HFF-Myc (cell line): ENCODE results near the gene UQCRH.
"Not testable (repeated sequence)": the region's sequence is repeated elsewhere in the genome, so short reads cannot be mapped to it uniquely, and the experiment has no call there.

Source experiments
- DNase-seq: peaks from one replicate; pipeline ENCODE4 v3.0.0-alpha.2; 2011; ENCODE audit warnings: low read depth; ENCODE audit errors: extremely low read depth
- H3K4me3 ChIP-seq: replicated peaks from 2 replicates; pipeline ENCODE4 v1.5.1; 2011; ENCODE audit warnings: low read depth, mild to moderate bottlenecking, control low read depth, low read length
- CTCF ChIP-seq: IDR thresholded peaks from 2 replicates; pipeline ENCODE4 v1.5.1; 2012; ENCODE audit warnings: mild to moderate bottlenecking, low read depth, low read length, control low read depth; ENCODE audit errors: missing control alignments

Gene UQCRH

DNA sequence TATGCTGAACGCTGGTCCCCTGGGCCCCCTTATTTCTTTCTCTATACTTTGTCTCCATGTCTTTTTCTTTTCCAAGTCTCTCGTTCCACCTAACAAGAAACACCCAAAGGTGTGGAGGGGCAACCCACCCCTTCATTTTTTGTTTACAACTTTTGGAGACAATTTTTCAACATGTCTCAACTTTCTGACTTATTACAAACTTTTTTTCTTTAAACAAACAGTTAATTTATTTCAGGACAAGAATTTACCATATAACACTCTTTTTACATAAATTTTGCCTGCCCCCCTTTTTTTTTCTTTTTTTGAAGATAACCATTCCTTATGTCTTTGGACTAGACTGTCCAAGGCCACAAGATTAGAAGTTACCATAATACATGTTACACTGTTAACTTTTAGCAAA lies 26.9 kb downstream of the UQCRH start:
- not testable (repeated sequence) for DNase-seq, H3K4me3 ChIP-seq

- not testable (repeated sequence) for H3K4me3 ChIP-seq, DNase-seq
Measured at GRCh38 chr1:46331786-46332540, 28.5 kb downstream of the UQCRH start.

DNA sequence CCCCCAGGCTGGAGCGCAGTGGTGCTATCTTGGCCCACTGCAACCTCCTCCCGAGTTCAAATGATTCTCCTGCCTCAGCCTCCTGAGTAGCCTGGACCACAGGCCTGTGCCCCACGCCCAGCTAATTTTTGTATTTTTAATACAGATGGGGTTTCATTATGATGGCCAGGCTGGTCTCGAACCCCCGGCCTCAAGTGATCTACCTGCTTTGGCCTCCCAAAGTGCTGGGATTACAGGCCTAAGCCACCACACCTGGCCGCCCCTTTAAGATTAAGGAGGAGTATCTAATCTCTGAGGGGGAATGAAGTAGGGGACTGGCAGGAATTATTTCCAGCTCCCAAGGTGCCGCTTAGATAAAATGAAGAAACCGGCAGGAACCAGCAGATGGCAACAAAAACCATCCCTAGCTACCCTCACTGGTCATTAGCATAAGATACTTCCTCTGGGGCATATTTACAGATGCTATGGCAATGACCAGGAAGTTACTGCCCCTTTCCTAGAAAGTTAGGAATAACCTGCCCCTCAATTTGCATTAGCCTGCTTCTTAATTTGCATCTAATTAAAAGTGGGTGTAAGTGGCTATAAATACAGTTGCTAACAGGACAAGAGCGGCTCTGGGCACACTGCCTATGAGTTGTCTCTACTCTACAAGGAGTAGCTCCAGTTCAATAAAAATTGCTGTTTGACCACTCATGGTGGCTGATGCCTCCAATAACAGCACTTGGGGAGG lies 30.0 kb downstream of the UQCRH start:
- peak; percentile 41 for TF ChIP-seq CTCF
- H3K4me3 ChIP-seq: no peak overlapping the region

GRCh38 chr1:46334030-46334384 lies 30.5 kb downstream of the UQCRH start:
- TF ChIP-seq CTCF: no peak
- no peak for DNase-seq
- H3K4me3 ChIP-seq: no peak overlapping the region

More for the DNA sequence above, 30.0 kb downstream of the UQCRH start:
- DNase-seq: no peak

DNA sequence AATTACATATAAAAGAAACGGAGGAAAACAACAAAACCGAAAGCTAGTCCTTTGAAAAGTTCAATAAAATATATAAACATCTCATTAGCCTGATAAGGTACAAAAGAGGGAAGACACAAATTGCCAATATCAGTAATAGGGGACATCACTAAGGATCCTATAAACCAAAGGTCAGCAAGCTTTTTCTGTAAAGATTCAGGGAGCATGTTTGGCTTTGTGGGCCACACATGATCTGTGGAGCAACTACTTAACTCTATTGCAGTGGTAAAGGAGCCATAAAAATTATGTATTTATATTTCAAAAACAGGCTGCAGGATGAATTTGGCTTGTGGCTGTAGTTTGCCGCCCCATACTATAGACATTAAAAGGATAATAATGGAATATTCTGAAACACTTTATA lies 31.6 kb downstream of the UQCRH start:
- no peak for DNase-seq
- no peak overlapping the region for H3K4me3 ChIP-seq
- TF ChIP-seq CTCF: no peak

- H3K4me3 ChIP-seq, DNase-seq: not testable (repeated sequence)
Measured at GRCh38 chr1:46337409-46337808, 33.9 kb downstream of the UQCRH start.

GRCh38 chr1:46340404-46341221 lies 37.1 kb downstream of the UQCRH start, which contains the start of gene NSUN4:
Gene NSUN4, plus strand, starts transcription at chr1:46340807. Its CDS starts 20 bp downstream, at chr1:46340827.
- peak; percentile 82 for DNase-seq
- TF ChIP-seq CTCF: peak; percentile 62
- H3K4me3 ChIP-seq: peak within 1 kb of the TSS; percentile 82
